Measurements from ENCODE around the gene SELENOO.

Gene SELENOO

GRCh38 chr22:50266994-50267393 lies 66.2 kb downstream of the SELENOO start:
- Histone ChIP-seq H3K4me1 (ENCODE audit: insufficient read depth, low read length) (peaks cover 5% of the 10 kb centered on the region), H3K4me3 (ENCODE audit: low read depth in 1 of 2, low read length in 2 of 2) (no peak overlapping the region), H3K9me3 (ENCODE audit: low read length) (no peaks in the 10 kb centered on the region), H3K27ac (ENCODE audit: low read depth, low read length) (no peak overlapping the region), H3K27me3 (ENCODE audit: control insufficient read depth in 1 of 2, insufficient read depth in 2 of 2, low read length in 2 of 2) (peaks cover 11 to 46% of the 10 kb centered on the region in 2 donors), H3K9ac (ENCODE audit: low read length) (no peak overlapping the region), H3K36me3 (ENCODE audit: insufficient read depth, low read length) (no peaks in the 10 kb centered on the region)

All from muscle layer of colon (tissue), 2 donors.